DMS53 treated with DMSO at 0.1 percent for 48 hours (cell line): Measurements from ENCODE around the gene PROK2.

ENCODE experiments used
- DNase-seq: peaks from one replicate; lab custom pipeline; 2025; ENCODE audit not compliant: unreplicated experiment; lab: John Stamatoyannopoulos, UW

Gene PROK2

GRCh38 chr3:71787851-71788405 lies 3.0 kb upstream of the PROK2 start:
- DNase-seq: no peak

- no peak for DNase-seq
Measured at GRCh38 chr3:71786551-71786950, 1.6 kb upstream of the PROK2 start.

GRCh38 chr3:71786217-71786549 lies 1.2 kb upstream of the PROK2 start:
- no peak for DNase-seq

- no peak for DNase-seq
Measured at GRCh38 chr3:71785532-71786216, 726 bp upstream of the PROK2 start.

GRCh38 chr3:71784201-71784913 lies 591 bp downstream of the PROK2 start:
- DNase-seq: no peak

DNA sequence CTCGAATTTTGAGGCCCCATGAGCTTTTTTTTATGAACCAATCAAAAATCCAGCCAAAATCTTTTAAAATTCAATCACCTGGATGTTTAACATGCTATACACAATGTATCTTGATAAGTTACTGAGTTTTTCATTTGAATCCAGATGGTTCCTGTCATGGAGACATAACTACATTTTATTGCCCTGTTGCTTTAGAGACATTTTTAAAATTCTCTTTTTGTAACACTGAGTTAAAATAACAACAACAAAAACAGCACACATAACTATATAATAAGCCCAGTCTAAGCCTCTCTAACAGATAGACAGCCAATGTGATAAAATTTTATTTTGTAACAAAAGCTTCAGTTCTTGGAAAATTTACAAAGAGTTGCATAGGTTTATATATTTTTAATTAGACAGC lies 1.8 kb downstream of the PROK2 start:
- DNase-seq: no peak

- no peak for DNase-seq
Measured at GRCh38 chr3:71780430-71780829, 4.5 kb downstream of the PROK2 start.

- DNase-seq: no peak
Measured at GRCh38 chr3:71779674-71780377, 5.1 kb downstream of the PROK2 start.

DNA sequence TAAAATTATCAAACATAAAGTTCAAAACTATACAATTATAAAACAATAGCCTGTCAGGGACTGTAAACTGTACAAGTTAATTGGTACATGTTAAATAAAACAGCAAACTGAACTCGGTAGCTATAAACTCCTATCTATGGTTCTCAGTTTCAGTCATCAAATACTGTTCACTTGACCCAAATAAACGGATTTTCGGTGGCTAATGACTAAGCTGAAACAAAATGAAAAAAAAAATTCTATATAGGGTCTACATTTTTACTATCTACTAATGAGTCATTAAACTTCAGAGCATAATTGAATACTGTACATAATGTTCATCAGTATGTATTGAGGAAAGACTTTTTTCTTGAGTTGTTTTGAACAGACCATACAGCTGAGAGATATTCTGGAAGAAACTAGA lies 6.6 kb downstream of the PROK2 start:
- DNase-seq: no peak

- no peak for DNase-seq
Measured at GRCh38 chr3:71776538-71776937, 8.4 kb downstream of the PROK2 start.

- no peak for DNase-seq
Measured at GRCh38 chr3:71771884-71772283, 13.1 kb downstream of the PROK2 start.

GRCh38 chr3:71771126-71771525 lies 13.8 kb downstream of the PROK2 start:
- DNase-seq: no peak

GRCh38 chr3:71763426-71763825 lies 21.5 kb downstream of the PROK2 start:
- DNase-seq: no peak

DNA sequence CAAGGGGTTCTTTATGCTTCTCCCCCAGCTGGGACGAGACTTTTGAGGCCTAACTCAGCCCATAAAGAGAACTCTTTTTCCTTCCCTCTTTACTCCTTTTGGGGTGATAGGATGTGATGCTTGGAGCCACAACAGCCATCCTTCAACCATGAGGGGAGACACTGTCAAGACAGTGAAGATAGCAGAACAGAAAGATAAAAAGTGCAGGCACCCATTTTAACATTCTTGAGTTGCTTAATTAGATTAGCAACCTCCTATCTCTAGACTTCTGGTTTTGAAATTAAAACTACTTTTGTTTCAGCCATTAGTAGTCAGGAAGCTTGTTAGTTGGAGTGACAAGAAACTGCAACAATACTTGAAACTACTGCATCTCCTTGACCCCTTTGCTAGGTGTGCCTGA lies 24.8 kb downstream of the PROK2 start:
- DNase-seq: no peak

DNA sequence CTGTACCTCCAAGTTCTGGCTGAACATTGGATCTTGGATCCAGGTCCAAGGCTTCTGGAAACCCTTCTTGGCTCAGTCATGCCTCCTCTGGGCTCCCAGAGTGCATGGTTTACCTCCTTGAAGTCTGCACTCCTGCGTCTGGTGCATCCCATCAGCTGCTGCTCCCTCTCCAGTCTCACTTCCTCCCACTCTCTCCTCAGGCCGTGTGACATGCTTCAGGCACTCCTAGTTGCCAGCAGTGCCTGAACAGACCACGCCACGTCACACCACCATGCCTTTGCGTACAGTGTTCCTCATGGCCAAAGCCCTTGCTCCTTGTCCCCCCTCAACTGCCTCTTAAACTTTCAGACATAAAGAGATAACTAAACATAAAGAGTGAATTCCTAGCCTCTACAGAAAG lies 25.5 kb downstream of the PROK2 start:
- no peak for DNase-seq

DNA sequence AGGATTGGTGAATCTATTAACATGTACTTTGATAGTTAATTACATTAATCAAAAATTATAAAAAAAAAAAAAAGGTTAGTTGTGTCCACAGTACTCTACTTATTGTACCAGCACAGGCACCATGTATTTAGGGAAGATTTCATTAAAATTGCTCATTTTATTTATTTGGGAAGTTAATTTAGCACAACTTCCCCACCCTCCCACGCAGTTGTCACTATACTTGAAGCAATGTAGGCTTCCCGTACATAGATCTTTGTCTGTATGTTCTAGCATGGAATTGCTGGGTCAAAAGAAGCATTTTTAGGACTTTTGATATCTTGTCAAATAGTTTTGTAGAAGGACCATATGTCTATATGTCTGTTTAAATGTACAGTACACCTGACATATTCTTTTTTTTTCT lies 26.9 kb downstream of the PROK2 start:
- DNase-seq: no peak

DNA sequence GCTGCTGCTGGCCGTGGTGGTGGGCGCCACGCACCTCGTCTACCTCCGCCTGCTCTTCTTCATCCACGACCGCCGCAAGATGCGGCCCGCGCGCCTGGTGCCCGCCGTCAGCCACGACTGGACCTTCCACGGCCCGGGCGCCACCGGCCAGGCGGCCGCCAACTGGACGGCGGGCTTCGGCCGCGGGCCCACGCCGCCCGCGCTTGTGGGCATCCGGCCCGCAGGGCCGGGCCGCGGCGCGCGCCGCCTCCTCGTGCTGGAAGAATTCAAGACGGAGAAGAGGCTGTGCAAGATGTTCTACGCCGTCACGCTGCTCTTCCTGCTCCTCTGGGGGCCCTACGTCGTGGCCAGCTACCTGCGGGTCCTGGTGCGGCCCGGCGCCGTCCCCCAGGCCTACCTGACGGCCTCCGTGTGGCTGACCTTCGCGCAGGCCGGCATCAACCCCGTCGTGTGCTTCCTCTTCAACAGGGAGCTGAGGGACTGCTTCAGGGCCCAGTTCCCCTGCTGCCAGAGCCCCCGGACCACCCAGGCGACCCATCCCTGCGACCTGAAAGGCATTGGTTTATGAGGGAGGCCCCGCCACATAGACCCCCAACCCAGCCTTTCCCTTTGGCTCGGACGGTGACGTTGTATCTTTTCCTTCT lies 30.2 kb downstream of the PROK2 start:
- DNase-seq: no peak

GRCh38 chr3:71753701-71754609 lies 31.0 kb downstream of the PROK2 start, which contains the start of gene GPR27:
Gene GPR27, plus strand, starts transcription at chr3:71753855. Its CDS starts 195 bp downstream, at chr3:71754050.
- DNase-seq: no peak

DNA sequence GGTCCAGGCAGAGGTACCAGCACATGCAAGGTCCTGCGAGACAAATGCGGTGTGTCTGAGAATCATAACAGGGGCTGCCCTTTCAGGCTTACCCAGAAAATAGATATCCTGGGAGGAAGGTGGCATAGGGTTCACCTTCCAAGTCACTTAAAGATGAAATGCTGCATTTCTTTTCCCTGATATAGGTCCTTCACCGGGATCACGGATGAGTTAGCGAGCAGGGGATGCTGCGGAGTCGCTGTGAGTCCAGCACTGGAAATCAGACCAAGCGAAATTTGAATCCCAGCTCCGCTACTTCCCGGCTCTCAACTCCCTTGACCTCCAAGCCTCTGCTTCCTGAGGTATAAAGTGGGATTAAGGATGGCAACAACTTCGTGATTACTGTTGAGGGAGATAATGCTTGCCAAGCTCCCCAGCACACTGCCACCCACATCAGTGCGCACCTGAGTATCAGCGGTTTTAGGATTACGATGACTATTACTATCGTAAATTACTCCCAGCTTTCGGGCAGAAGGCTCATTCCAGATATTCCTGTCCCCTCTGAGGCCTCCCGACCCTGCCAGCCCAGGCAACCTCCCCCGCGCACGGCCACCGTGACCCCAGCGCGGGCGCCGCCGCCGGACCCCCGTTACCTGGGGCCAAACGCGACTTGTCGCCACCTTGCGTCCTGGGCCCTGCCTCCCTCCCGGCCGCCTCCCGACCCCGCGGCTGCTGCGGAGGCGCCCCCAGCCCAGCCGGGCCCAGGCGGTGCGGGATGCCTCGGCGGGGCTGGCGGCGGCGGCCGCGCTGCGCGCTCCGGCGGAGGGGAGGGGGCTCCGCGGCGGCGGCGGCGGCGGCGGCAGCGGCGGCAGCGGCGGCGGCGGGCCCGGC lies 31.9 kb downstream of the PROK2 start:
- no peak for DNase-seq
